HG03039 (cell line): Measurements from ENCODE around the gene TMEM17.

Experiments used
- ATAC-seq: cut with Tn5 transposase; IDR thresholded peaks from one replicate; pipeline ENCODE4 v1.9.1; 2021; ENCODE audit warnings: mild to moderate bottlenecking, moderate library complexity; ENCODE audit not compliant: unreplicated experiment

The TMEM17 gene

GRCh38 chr2:62512384-62512783 is 6.4 kb upstream of the TMEM17 start:
- no peak for ATAC-seq

GRCh38 chr2:62511636-62512035 is 5.6 kb upstream of the TMEM17 start:
- ATAC-seq = no peak

- peak; percentile 20 for ATAC-seq
These were observed 391 bp upstream of the TMEM17 start for GRCh38 chr2:62506421-62506750.

GRCh38 chr2:62505109-62505749 is 766 bp downstream of the TMEM17 start:
- no peak for ATAC-seq

- no peak for ATAC-seq
These were observed 1.3 kb downstream of the TMEM17 start for GRCh38 chr2:62504657-62505056.

GRCh38 chr2:62501794-62502500 is 4.0 kb downstream of the TMEM17 start:
- ATAC-seq = no peak

GRCh38 chr2:62501069-62501468 is 4.9 kb downstream of the TMEM17 start:
- ATAC-seq = no peak

GRCh38 chr2:62499430-62500060 is 6.5 kb downstream of the TMEM17 start:
- ATAC-seq = no peak

- ATAC-seq = no peak
These were observed 7.3 kb downstream of the TMEM17 start for GRCh38 chr2:62498739-62499138.

GRCh38 chr2:62495761-62496160 is 10.2 kb downstream of the TMEM17 start:
- ATAC-seq = no peak

GRCh38 chr2:62492048-62492447 is 13.9 kb downstream of the TMEM17 start:
- ATAC-seq = no peak

- no peak for ATAC-seq
These were observed 16.3 kb downstream of the TMEM17 start for GRCh38 chr2:62489702-62490101.

GRCh38 chr2:62489162-62489561 is 16.8 kb downstream of the TMEM17 start:
- no peak for ATAC-seq

GRCh38 chr2:62486439-62486765 is 19.6 kb downstream of the TMEM17 start:
- no peak for ATAC-seq

GRCh38 chr2:62485761-62486438 is 20.1 kb downstream of the TMEM17 start:
- ATAC-seq = no peak

- ATAC-seq = no peak
These were observed 23.2 kb downstream of the TMEM17 start for GRCh38 chr2:62482558-62483352.

GRCh38 chr2:62479917-62480316 is 26.1 kb downstream of the TMEM17 start:
- ATAC-seq = no peak

- no peak for ATAC-seq
These were observed 27.9 kb downstream of the TMEM17 start for GRCh38 chr2:62478093-62478580.

- no peak for ATAC-seq
These were observed 28.4 kb downstream of the TMEM17 start for GRCh38 chr2:62477573-62477972.

- no peak for ATAC-seq
These were observed 30.6 kb downstream of the TMEM17 start for GRCh38 chr2:62475172-62476011.
